Activated CD8-positive, alpha-beta T cell treated with anti-CD3 and anti-CD28 coated beads for 36 hours (primary cell): ENCODE results near the gene PAX8. TPM values are rescaled to one million over a fixed set of nuclear protein-coding genes. Genes with fewer than 3 reads are reported as not detected.
A peak's percentile ranks its signal among the peaks of the same experiment; 100 is the strongest.

Experiments
- ATAC-seq: fragments of 200-7000 bp; cut with Tn5 transposase; one replicate; pipeline ENCODE4 v1.10.0; 2021; ENCODE audit warnings: mild to moderate bottlenecking, moderate library complexity
- CTCF ChIA-PET: fragments of 350-600 bp; sonication (Branson Sonifier 250); formaldehyde crosslinking; loops from one replicate; lab custom pipeline; 2021; ENCODE audit warnings: antibody characterized with exemption; lab: Charles Lee
- POLR2A ChIA-PET: fragments of 350-600 bp; sonication (Branson Sonifier 250); formaldehyde crosslinking; loops from one replicate; lab custom pipeline; 2021; ENCODE audit warnings: antibody characterized with exemption; lab: Charles Lee
- DNase-seq: peaks from one replicate; pipeline ENCODE4 v3.0.0-alpha.2; 2020
- H3K27ac Mint-ChIP-seq: one replicate; pipeline ENCODE4 v1.8.0; 2021; ENCODE audit warnings: mild to moderate bottlenecking, mixed read lengths
- H3K27me3 Mint-ChIP-seq: one replicate; pipeline ENCODE4 v1.8.0; 2021; ENCODE audit warnings: mixed read lengths
- H3K36me3 Mint-ChIP-seq: one replicate; pipeline ENCODE4 v1.8.0; 2021; ENCODE audit warnings: low read depth, mixed read lengths
- H3K4me1 Mint-ChIP-seq: one replicate; pipeline ENCODE4 v1.8.0; 2021; ENCODE audit warnings: low read depth, mixed read lengths
- H3K4me3 Mint-ChIP-seq: one replicate; pipeline ENCODE4 v1.8.0; 2021; ENCODE audit warnings: mild to moderate bottlenecking, moderate library complexity, mixed read lengths
- H3K9me3 Mint-ChIP-seq: one replicate; pipeline ENCODE4 v1.8.0; 2021; ENCODE audit warnings: mixed read lengths
- CTCF ChIP-seq: fragments of 200-600 bp; IDR thresholded peaks from one replicate; pipeline ENCODE4 v1.8.0; 2022; ENCODE audit warnings: antibody characterized with exemption, mild to moderate bottlenecking
- intact Hi-C: fragments of 100-400 bp; cut with micrococcal nuclease; formaldehyde crosslinking; loops from one replicate; pipeline ENCODE4 v1.10.0; 2022
- total RNA-seq, 2 experiments: library from RNA; stranded (reverse); gene quantifications; one replicate each; pipeline ENCODE4 v1.2.3, GENCODE V29; 2021

PAX8 gene
- total RNA-seq, 2 experiments from 2014 or later, result 0.43 to 0.63 TPM

GRCh38 chr2:113209646-113210171 lies 69.0 kb downstream of the PAX8 start:
- no peaks in the 10 kb centered on the region for H3K9me3 Mint-ChIP-seq
- ATAC-seq (no peak), DNase-seq (no peak)
- ChIA-PET POLR2A (interaction anchor here (1.5 kb wide), 1 partner anchor 13 kb away, joined by 3 read pairs; no protein-coding TSS in a partner anchor), CTCF (no interaction called here)
- no peak overlapping the region for H3K4me3 Mint-ChIP-seq
- no peak overlapping the region for H3K27ac Mint-ChIP-seq
- intact Hi-C loops, result no loop called here
- peaks cover 5% of the 10 kb centered on the region for H3K4me1 Mint-ChIP-seq
- no peaks in the 10 kb centered on the region for H3K36me3 Mint-ChIP-seq
- no peaks in the 10 kb centered on the region for H3K27me3 Mint-ChIP-seq
- no peak for TF ChIP-seq CTCF

GRCh38 chr2:113209011-113209645 lies 69.6 kb downstream of the PAX8 start:
- TF ChIP-seq CTCF, result no peak
- no peaks in the 10 kb centered on the region for H3K9me3 Mint-ChIP-seq

GRCh38 chr2:113208396-113208795 lies 70.3 kb downstream of the PAX8 start:
- H3K9me3 Mint-ChIP-seq, result no peaks in the 10 kb centered on the region
- peaks cover 13% of the 10 kb centered on the region for H3K4me1 Mint-ChIP-seq
- H3K27ac Mint-ChIP-seq, result no peak overlapping the region
- H3K36me3 Mint-ChIP-seq, result no peaks in the 10 kb centered on the region
- POLR2A ChIA-PET, result no interaction called here
- ATAC-seq (no peak), DNase-seq (no peak)
- intact Hi-C loops, result no loop called here
- CTCF ChIA-PET, result no interaction called here
- H3K4me3 Mint-ChIP-seq, result no peak overlapping the region
- no peaks in the 10 kb centered on the region for H3K27me3 Mint-ChIP-seq
- no peak for TF ChIP-seq CTCF

More at GRCh38 chr2:113209011-113209645, 69.6 kb downstream of the PAX8 start:
- Mint-ChIP-seq H3K36me3 (no peaks in the 10 kb centered on the region), H3K27ac (no peak overlapping the region), H3K4me1 (peaks cover 11% of the 10 kb centered on the region), H3K4me3 (no peak overlapping the region), H3K27me3 (no peaks in the 10 kb centered on the region)
- no peak for DNase-seq
- ATAC-seq, result no peak
- ChIA-PET POLR2A (interaction anchor here (1.5 kb wide), 1 partner anchor 14 kb away, joined by 3 read pairs; no protein-coding TSS in a partner anchor), CTCF (no interaction called here)
- intact Hi-C loops, result no loop called here

- peaks cover 16% of the 10 kb centered on the region for H3K4me1 Mint-ChIP-seq
- ChIA-PET POLR2A (interaction anchor here (1.7 kb wide), 1 partner anchor 32 kb away, joined by 4 read pairs; no protein-coding TSS in a partner anchor), CTCF (interaction anchor here (1.2 to 12.4 kb wide), 5 partner anchors 10 to 163 kb away, joined by 3 to 212 read pairs (median 7); no protein-coding TSS in a partner anchor)
- TF ChIP-seq CTCF, result no peak
- H3K4me3 Mint-ChIP-seq, result no peak overlapping the region
- intact Hi-C loops, result no loop called here
- H3K27me3 Mint-ChIP-seq, result no peaks in the 10 kb centered on the region
- no peaks in the 10 kb centered on the region for H3K9me3 Mint-ChIP-seq
- ATAC-seq (no peak), DNase-seq (no peak)
- peaks cover 5% of the 10 kb centered on the region for H3K36me3 Mint-ChIP-seq
- H3K27ac Mint-ChIP-seq, result no peak overlapping the region
Observed at GRCh38 chr2:113207021-113207420, 71.7 kb downstream of the PAX8 start.

GRCh38 chr2:113206251-113206650 lies 72.5 kb downstream of the PAX8 start:
- Mint-ChIP-seq H3K4me3 (no peak overlapping the region), H3K9me3 (no peaks in the 10 kb centered on the region), H3K4me1 (peaks cover 16% of the 10 kb centered on the region), H3K36me3 (peaks cover 9% of the 10 kb centered on the region), H3K27me3 (no peaks in the 10 kb centered on the region), H3K27ac (peak overlapping the region; percentile 7)
- intact Hi-C loops, result no loop called here
- ChIA-PET POLR2A (interaction anchor here (1.1 to 3.6 kb wide), 4 partner anchors 10 to 45 kb away, joined by 3 to 14 read pairs (median 5); no protein-coding TSS in a partner anchor), CTCF (interaction anchor here (1.2 to 12.4 kb wide), 7 partner anchors 11 to 164 kb away, joined by 3 to 212 read pairs (median 7); no protein-coding TSS in a partner anchor)
- TF ChIP-seq CTCF, result no peak
- ATAC-seq, result no peak
- no peak for DNase-seq
